Lower lobe of right lung (tissue), 2 donors: ENCODE results near the gene SLC17A2. TPM values are rescaled to one million over a fixed set of nuclear protein-coding genes. Genes with fewer than 3 reads are reported as not detected.

Experiments used
- ATAC-seq, 2 donors: fragments of 200-7000 bp; cut with Tn5 transposase; one replicate each; pipeline ENCODE4 v1.9.1; 2020 to 2022; ENCODE audit warnings: mild to moderate bottlenecking in 2 of 2, moderate library complexity in 2 of 2
- DNase-seq: peaks from one replicate; pipeline ENCODE4 v3.0.0-alpha.2; 2020
- H3K27ac ChIP-seq: fragments of 200-600 bp; one replicate; pipeline ENCODE4 v1.8.0; 2022
- H3K27me3 ChIP-seq: fragments of 200-600 bp; one replicate; pipeline ENCODE4 v1.8.0; 2022; ENCODE audit warnings: low read depth
- H3K36me3 ChIP-seq: fragments of 200-600 bp; one replicate; pipeline ENCODE4 v1.8.0; 2022; ENCODE audit warnings: mild to moderate bottlenecking
- H3K4me1 ChIP-seq: fragments of 200-600 bp; one replicate; pipeline ENCODE4 v1.8.0; 2022
- H3K4me3 ChIP-seq: fragments of 200-600 bp; one replicate; pipeline ENCODE4 v1.8.0; 2022; ENCODE audit warnings: mild to moderate bottlenecking
- H3K9me3 ChIP-seq: fragments of 200-600 bp; one replicate; pipeline ENCODE4 v1.8.0; 2022
- intact Hi-C: fragments of 100-400 bp; cut with DNase I; formaldehyde crosslinking; loops from one replicate; pipeline ENCODE4 v1.11.0; 2022
- total RNA-seq: library from RNA; stranded (reverse); fragmentation: NEBNext Ultra II Directional; extraction: Animal tissue kit (Norgen Biotek cat#: 25700); gene quantifications from one replicate; pipeline ENCODE4 v1.2.1, GENCODE V29; 2021
- TF ChIP-seq, protein P1 (sequence below): fragments of 200-600 bp; IDR thresholded peaks from one replicate; pipeline ENCODE4 v1.8.0; 2022; ENCODE audit warnings: antibody characterized with exemption, mild to moderate bottlenecking
- donor health status: DM: no; HTN: yes; CAD: no; lungs with severe emphysema.

Gene SLC17A2
- total RNA-seq, 1 donor from 2014 or later: not detected

DNA sequence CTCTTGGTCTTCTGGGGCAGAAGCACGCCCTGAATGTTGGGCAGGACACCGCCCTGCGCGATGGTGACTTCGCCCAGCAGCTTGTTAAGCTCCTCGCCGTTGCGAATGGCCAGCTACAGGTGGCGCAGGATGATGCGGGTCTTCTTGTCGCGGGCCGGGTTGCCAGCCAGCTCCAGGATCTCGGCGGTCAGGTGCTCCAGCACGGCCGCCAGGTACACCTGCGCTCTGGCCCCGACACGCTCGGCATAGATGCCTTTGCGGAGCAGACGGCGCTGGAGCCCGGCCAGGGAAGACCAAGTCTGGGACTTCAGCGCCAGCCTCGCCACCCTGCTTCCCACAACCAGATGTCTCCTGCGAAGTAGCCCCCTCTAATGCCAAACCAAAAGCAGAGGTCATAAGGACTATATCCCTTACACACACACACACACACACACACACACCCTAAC, 48.4 kb downstream of the SLC17A2 start:
- Histone ChIP-seq H3K4me1 (no peaks in the 10 kb centered on the region), H3K9me3 (no peaks in the 10 kb centered on the region), H3K27me3 (no peaks in the 10 kb centered on the region), H3K4me3 (peak overlapping the region; percentile 43), H3K27ac (no peak overlapping the region), H3K36me3 (no peaks in the 10 kb centered on the region)
- TF ChIP-seq, protein P1, sequence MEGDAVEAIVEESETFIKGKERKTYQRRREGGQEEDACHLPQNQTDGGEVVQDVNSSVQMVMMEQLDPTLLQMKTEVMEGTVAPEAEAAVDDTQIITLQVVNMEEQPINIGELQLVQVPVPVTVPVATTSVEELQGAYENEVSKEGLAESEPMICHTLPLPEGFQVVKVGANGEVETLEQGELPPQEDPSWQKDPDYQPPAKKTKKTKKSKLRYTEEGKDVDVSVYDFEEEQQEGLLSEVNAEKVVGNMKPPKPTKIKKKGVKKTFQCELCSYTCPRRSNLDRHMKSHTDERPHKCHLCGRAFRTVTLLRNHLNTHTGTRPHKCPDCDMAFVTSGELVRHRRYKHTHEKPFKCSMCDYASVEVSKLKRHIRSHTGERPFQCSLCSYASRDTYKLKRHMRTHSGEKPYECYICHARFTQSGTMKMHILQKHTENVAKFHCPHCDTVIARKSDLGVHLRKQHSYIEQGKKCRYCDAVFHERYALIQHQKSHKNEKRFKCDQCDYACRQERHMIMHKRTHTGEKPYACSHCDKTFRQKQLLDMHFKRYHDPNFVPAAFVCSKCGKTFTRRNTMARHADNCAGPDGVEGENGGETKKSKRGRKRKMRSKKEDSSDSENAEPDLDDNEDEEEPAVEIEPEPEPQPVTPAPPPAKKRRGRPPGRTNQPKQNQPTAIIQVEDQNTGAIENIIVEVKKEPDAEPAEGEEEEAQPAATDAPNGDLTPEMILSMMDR: no peak
- intact Hi-C loops: no loop called here
- DNase-seq (peak; percentile 61), ATAC-seq (peak; percentile 67 to 76)

DNA sequence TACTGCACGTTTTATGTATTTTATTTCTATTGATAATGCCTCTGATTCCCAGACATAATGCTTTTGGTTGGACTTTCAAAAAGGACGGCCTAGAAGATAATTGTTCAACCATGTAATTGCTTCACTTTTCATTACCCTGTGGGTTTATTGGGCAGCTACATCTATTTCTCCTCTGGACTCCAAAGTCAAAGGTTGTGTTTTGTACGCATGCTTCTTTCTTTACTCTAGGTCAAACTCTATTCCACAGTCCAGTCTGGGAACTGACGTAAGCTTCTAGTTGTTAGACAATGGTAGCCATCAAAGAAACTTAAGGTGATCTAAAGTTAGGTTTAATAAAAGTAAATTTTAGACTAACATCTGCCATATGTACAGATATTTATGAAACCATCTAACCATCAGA, 49.9 kb downstream of the SLC17A2 start:
- TF ChIP-seq, protein P1: no peak
- Histone ChIP-seq H3K36me3 (no peaks in the 10 kb centered on the region), H3K9me3 (no peaks in the 10 kb centered on the region), H3K4me3 (no peak overlapping the region), H3K4me1 (no peaks in the 10 kb centered on the region), H3K27me3 (no peaks in the 10 kb centered on the region), H3K27ac (no peak overlapping the region)
- intact Hi-C loops: no loop called here
- no peak for DNase-seq
- no peak for ATAC-seq

DNA sequence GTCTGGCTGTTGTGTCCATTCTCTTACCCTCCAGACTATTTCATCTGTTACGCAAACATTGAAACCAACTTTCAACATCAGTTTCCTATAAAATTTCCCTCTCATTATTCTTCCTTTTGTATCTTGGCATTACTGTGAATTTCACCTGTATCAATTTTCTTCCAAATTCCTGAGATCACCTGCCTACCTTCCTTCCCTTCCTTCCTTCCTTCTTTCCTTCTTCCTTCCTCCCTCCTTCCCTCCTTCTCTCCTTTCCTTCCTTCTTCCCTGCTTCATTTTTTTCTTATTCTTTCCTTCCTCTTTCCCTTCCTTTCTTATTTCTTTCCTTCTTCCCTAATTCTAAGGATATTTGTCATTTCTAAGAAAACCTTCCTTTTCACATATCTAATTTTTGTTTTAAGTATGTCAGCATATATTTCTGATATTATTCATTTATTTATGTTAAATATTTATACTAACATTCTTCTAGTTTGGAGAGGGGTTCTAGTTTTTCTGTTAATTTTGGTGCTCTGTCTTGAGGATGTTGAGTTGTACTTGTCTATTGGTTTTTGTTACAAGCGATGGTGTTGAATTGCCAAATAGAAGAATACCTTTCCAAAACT, 51.7 kb downstream of the SLC17A2 start:
- ATAC-seq (no peak), DNase-seq (no peak)
- Histone ChIP-seq H3K27ac (no peak overlapping the region), H3K4me3 (no peak overlapping the region), H3K9me3 (no peaks in the 10 kb centered on the region), H3K4me1 (no peaks in the 10 kb centered on the region), H3K27me3 (no peaks in the 10 kb centered on the region), H3K36me3 (no peaks in the 10 kb centered on the region)
- intact Hi-C loops: no loop called here
- TF ChIP-seq, protein P1: no peak

DNA sequence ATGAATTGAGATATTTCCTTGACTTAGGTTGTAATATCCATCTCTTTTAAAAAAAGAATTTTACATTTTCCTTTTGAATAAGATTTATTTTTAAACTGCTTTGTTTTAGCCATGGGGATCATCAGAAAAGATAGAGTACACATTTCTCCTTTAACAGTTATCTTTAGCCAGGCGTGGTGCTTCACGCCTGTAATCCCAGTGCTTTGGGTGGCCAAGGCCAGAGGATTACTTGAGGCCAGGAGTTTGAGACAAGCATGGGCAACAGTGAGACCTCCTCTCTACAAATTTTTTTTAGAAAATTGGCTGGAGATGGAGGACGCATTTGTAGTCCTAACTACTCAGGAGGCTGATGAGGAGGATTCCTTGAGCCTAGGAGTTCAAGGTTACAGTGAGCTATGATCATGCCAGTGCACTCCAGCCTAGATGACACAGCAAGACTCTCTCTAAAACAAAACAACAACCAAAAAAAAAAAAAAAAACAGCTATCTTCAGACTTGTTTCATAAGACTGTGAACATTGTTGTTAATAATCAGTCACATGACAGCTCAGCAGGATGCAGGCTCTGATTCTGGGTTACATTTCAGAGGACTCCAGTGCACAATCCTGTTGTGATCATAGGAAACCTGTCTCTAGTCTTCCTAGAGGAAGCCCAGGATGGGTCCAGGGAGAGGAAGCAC, 54.4 kb downstream of the SLC17A2 start:
- Histone ChIP-seq H3K9me3 (no peaks in the 10 kb centered on the region), H3K36me3 (no peaks in the 10 kb centered on the region), H3K27ac (no peak overlapping the region), H3K4me3 (no peak overlapping the region), H3K27me3 (no peaks in the 10 kb centered on the region), H3K4me1 (no peaks in the 10 kb centered on the region)
- intact Hi-C loops: no loop called here
- TF ChIP-seq, protein P1: no peak
- no peak for ATAC-seq
- DNase-seq: no peak

DNA sequence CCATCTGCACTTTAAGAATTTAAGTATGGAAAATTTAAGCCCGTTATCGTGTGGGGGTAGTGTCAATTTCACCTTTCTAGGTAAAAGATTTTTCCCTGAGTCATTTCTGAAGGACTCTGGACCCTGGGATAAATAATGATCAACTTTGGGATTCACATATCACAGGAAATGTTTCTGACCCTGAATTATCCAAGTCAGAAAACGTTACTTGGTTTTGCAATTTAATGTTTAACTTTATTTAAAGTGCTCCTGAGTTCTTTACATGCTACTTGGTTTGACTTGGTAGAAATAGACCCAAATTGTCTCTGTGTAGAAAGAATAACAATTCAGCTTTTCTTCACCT, 55.0 kb downstream of the SLC17A2 start:
- H3K27me3 ChIP-seq: no peaks in the 10 kb centered on the region
- ATAC-seq (no peak), DNase-seq (no peak)
- H3K9me3 ChIP-seq: no peaks in the 10 kb centered on the region
- no peaks in the 10 kb centered on the region for H3K36me3 ChIP-seq
- no peak overlapping the region for H3K27ac ChIP-seq
- intact Hi-C loops: no loop called here
- TF ChIP-seq, protein P1: no peak
- no peaks in the 10 kb centered on the region for H3K4me1 ChIP-seq
- H3K4me3 ChIP-seq: no peak overlapping the region
